OCI-LY1 (cell line): ENCODE results near the gene IL4I1.

ENCODE experiments used
- CTCF ChIP-seq: fragments of 200-600 bp; sonication (generic), shearing (Covaris generic); IDR thresholded peaks from 2 replicates; pipeline ENCODE4 v1.5.1; 2017; ENCODE audit warnings: mild to moderate bottlenecking, antibody characterized with exemption, low read length, moderate library complexity, mixed read lengths
- EZH2 ChIP-seq: fragments of 200-600 bp; sonication (generic), shearing (Covaris generic); IDR thresholded peaks from 2 replicates; pipeline ENCODE4 v1.8.0; 2017; ENCODE audit warnings: borderline replicate concordance, mixed run types, mild to moderate bottlenecking, antibody characterized with exemption, low read length, moderate library complexity, mixed read lengths

GRCh38 chr19:49924004-49924880 lies 27.6 kb upstream of the IL4I1 start:
- TF ChIP-seq CTCF (no peak), EZH2 (no peak)
